Islet precursor cell (in vitro differentiated cells): ENCODE data around the gene HLA-A.
A peak's percentile ranks its signal among the peaks of the same experiment; 100 is the strongest.
"Not testable (repeated sequence)": the region's sequence is repeated elsewhere in the genome, so short reads cannot be mapped to it uniquely, and the experiment has no call there.

Source experiments
- DNase-seq: peaks from one replicate; pipeline ENCODE4 v3.0.0-alpha.2; 2018

HLA-A gene

GRCh38 chr6:29963697-29964096 lies 21.4 kb downstream of the HLA-A start:
- not testable (repeated sequence) for DNase-seq

GRCh38 chr6:29964518-29964886 lies 22.2 kb downstream of the HLA-A start:
- DNase-seq, result no peak

- DNase-seq, result peak; percentile 93
These were observed 22.7 kb downstream of the HLA-A start for GRCh38 chr6:29964887-29965562.

- no peak for DNase-seq
These were observed 23.2 kb downstream of the HLA-A start for GRCh38 chr6:29965563-29965872.

GRCh38 chr6:29965873-29966601 lies 23.7 kb downstream of the HLA-A start:
- DNase-seq, result peak; percentile 72

- no peak for DNase-seq
These were observed 25.2 kb downstream of the HLA-A start for GRCh38 chr6:29967379-29968010.

GRCh38 chr6:29968130-29968529 lies 25.8 kb downstream of the HLA-A start:
- DNase-seq, result no peak

- no peak for DNase-seq
These were observed 26.6 kb downstream of the HLA-A start for GRCh38 chr6:29968905-29969304.

GRCh38 chr6:29970711-29971110 lies 28.4 kb downstream of the HLA-A start:
- no peak for DNase-seq

GRCh38 chr6:29974901-29975560 lies 32.7 kb downstream of the HLA-A start:
- no peak for DNase-seq

GRCh38 chr6:29975561-29975907 lies 33.2 kb downstream of the HLA-A start:
- DNase-seq, result no peak

- DNase-seq, result no peak
These were observed 33.9 kb downstream of the HLA-A start for GRCh38 chr6:29976253-29976587.

GRCh38 chr6:29976588-29977424 lies 34.5 kb downstream of the HLA-A start:
- peak; percentile 86 for DNase-seq

GRCh38 chr6:29977425-29977727 lies 35.0 kb downstream of the HLA-A start:
- DNase-seq, result no peak

- not testable (repeated sequence) for DNase-seq
These were observed 37.7 kb downstream of the HLA-A start for GRCh38 chr6:29980013-29980412.

- DNase-seq, result no peak
These were observed 38.2 kb downstream of the HLA-A start for GRCh38 chr6:29980511-29980910.

- no peak for DNase-seq
These were observed 39.0 kb downstream of the HLA-A start for GRCh38 chr6:29981211-29981812.

GRCh38 chr6:29982097-29982496 lies 39.8 kb downstream of the HLA-A start:
- no peak for DNase-seq

- DNase-seq, result no peak
These were observed 41.9 kb downstream of the HLA-A start for GRCh38 chr6:29984232-29984631.

GRCh38 chr6:29984992-29985391 lies 42.7 kb downstream of the HLA-A start:
- DNase-seq, result no peak

GRCh38 chr6:29986179-29986781 lies 43.9 kb downstream of the HLA-A start:
- no peak for DNase-seq

GRCh38 chr6:29989211-29989610 lies 46.9 kb downstream of the HLA-A start:
- no peak for DNase-seq
